Pons (tissue), 1 donor: Measurements from ENCODE around the gene NUAK2.
A peak's percentile ranks its signal among the peaks of the same experiment; 100 is the strongest.

ENCODE experiments used
- DNase-seq: peaks from one replicate; pipeline ENCODE4 v3.0.0-alpha.2; 2016; ENCODE audit warnings: low spot score

The NUAK2 gene

GRCh38 chr1:205255941-205256780 is 65.4 kb downstream of the NUAK2 start:
- peak; percentile 98 for DNase-seq
